Stimulated activated naive CD8-positive, alpha-beta T cell treated with anti-CD3 and anti-CD28 coated beads, Interleukin-15, Interleukin-2, amounts not matched to agents 100 ng/mL and 50 ng/mL, for 24 hours (primary cell): ENCODE results near the gene OVOL1.

Source experiments
- H3K27ac Mint-ChIP-seq: one replicate; pipeline ENCODE4 v1.8.0; 2021; ENCODE audit warnings: mild to moderate bottlenecking, mixed read lengths
- H3K27me3 Mint-ChIP-seq: one replicate; pipeline ENCODE4 v1.8.0; 2021; ENCODE audit warnings: mixed read lengths
- H3K36me3 Mint-ChIP-seq: one replicate; pipeline ENCODE4 v1.8.0; 2021; ENCODE audit warnings: low read depth, mixed read lengths
- H3K4me1 Mint-ChIP-seq: one replicate; pipeline ENCODE4 v1.8.0; 2021; ENCODE audit warnings: low read depth, mixed read lengths
- H3K4me3 Mint-ChIP-seq: one replicate; pipeline ENCODE4 v1.8.0; 2021; ENCODE audit warnings: mild to moderate bottlenecking, mixed read lengths
- H3K9me3 Mint-ChIP-seq: one replicate; pipeline ENCODE4 v1.8.0; 2021; ENCODE audit warnings: mixed read lengths

The OVOL1 gene

GRCh38 chr11:65842144-65842543 lies 55.3 kb downstream of the OVOL1 start:
- H3K9me3 Mint-ChIP-seq: no peaks in the 10 kb centered on the region
- H3K27ac Mint-ChIP-seq: no peak overlapping the region
- no peaks in the 10 kb centered on the region for H3K36me3 Mint-ChIP-seq
- H3K27me3 Mint-ChIP-seq: no peaks in the 10 kb centered on the region
- H3K4me1 Mint-ChIP-seq: no peaks in the 10 kb centered on the region
- no peak overlapping the region for H3K4me3 Mint-ChIP-seq

- no peaks in the 10 kb centered on the region for H3K9me3 Mint-ChIP-seq
- no peak overlapping the region for H3K27ac Mint-ChIP-seq
- no peaks in the 10 kb centered on the region for H3K27me3 Mint-ChIP-seq
- H3K4me1 Mint-ChIP-seq: no peaks in the 10 kb centered on the region
- no peak overlapping the region for H3K4me3 Mint-ChIP-seq
- H3K36me3 Mint-ChIP-seq: no peaks in the 10 kb centered on the region
Observed at GRCh38 chr11:65843811-65844210, 56.9 kb downstream of the OVOL1 start.

- Mint-ChIP-seq H3K4me3 (no peak overlapping the region), H3K36me3 (no peaks in the 10 kb centered on the region), H3K4me1 (no peaks in the 10 kb centered on the region), H3K27ac (no peak overlapping the region), H3K27me3 (no peaks in the 10 kb centered on the region), H3K9me3 (no peaks in the 10 kb centered on the region)
Observed at GRCh38 chr11:65844231-65844872, 57.5 kb downstream of the OVOL1 start.
